GM12891 (cell line): ENCODE measurements around the gene NYAP2.

Experiments used
- POLR2A ChIP-seq: IDR thresholded peaks from 2 replicates; pipeline ENCODE4 v1.6.1; 2011; ENCODE audit warnings: low read depth, low read length, control low read depth
- TAF1 ChIP-seq: IDR thresholded peaks from 2 replicates; pipeline ENCODE4 v1.6.1; 2011; ENCODE audit warnings: low read depth, low read length, control low read depth

GRCh38 chr2:225465827-225466226, 66.3 kb downstream of the NYAP2 start:
- no peak for TF ChIP-seq TAF1
- no peak for TF ChIP-seq POLR2A
